Fibroblast of lung (primary cell): ENCODE results near the gene ZGLP1. TPM values are rescaled to one million over a fixed set of nuclear protein-coding genes. Genes with fewer than 3 reads are reported as not detected.
A peak's percentile ranks its signal among the peaks of the same experiment; 100 is the strongest.

ENCODE experiments used
- DNase-seq, 2 donors: peaks; one replicate each; pipeline versions ENCODE4 v3.0.0 to v3.0.0-alpha.2; 2010; ENCODE audit warnings: low read depth in 2 of 2
- H2AFZ ChIP-seq: 2 replicates; pipeline ENCODE4 v1.5.1; 2012; ENCODE audit warnings: low read length, control low read depth, inconsistent platforms
- H3K27ac ChIP-seq: 2 replicates; pipeline ENCODE4 v1.5.1; 2011; ENCODE audit warnings: low read length, control low read depth; ENCODE audit not compliant: insufficient read depth
- H3K27me3 ChIP-seq: 2 replicates; pipeline ENCODE4 v1.5.1; 2011; ENCODE audit warnings: mild to moderate bottlenecking, low read length; ENCODE audit not compliant: control insufficient read depth, insufficient read depth
- H3K36me3 ChIP-seq: 2 replicates; pipeline ENCODE4 v1.5.1; 2011; ENCODE audit warnings: low read length; ENCODE audit not compliant: control insufficient read depth, insufficient read depth
- H3K4me1 ChIP-seq: 2 replicates; pipeline ENCODE4 v1.5.1; 2011; ENCODE audit warnings: low read length; ENCODE audit not compliant: control insufficient read depth, insufficient read depth; ENCODE audit errors: extremely low read depth
- H3K4me2 ChIP-seq: 2 replicates; pipeline ENCODE4 v1.5.1; 2011; ENCODE audit warnings: low read length, control low read depth; ENCODE audit not compliant: insufficient read depth; ENCODE audit errors: extremely low read depth
- H3K4me3 ChIP-seq, 4 experiments: fragments of 200-600 bp in 1 of 4; sonication (generic) in 1 of 4; replicated peaks in 1 of 4; 2 replicates each; pipeline ENCODE4 v1.5.1; 2011 to 2016; ENCODE audit warnings: low read length in 4 of 4, low read depth in 3 of 4, mild to moderate bottlenecking in 3 of 4, control low read depth in 2 of 4, inconsistent platforms in 1 of 4, mixed read lengths in 1 of 4; ENCODE audit not compliant: insufficient read depth in 1 of 4; ENCODE audit errors: control extremely low read depth in 1 of 4
- H3K79me2 ChIP-seq: 2 replicates; pipeline ENCODE4 v1.5.1; 2012; ENCODE audit warnings: mild to moderate bottlenecking, low read length, inconsistent platforms; ENCODE audit not compliant: control insufficient read depth, insufficient read depth
- H3K9ac ChIP-seq: 2 replicates; pipeline ENCODE4 v1.5.1; 2011; ENCODE audit warnings: mild to moderate bottlenecking, low read length, control low read depth; ENCODE audit not compliant: insufficient read depth
- H3K9me3 ChIP-seq: 2 replicates; pipeline ENCODE4 v1.5.1; 2012; ENCODE audit warnings: low read depth, low read length; ENCODE audit not compliant: control insufficient read depth, insufficient read depth
- H4K20me1 ChIP-seq: 2 replicates; pipeline ENCODE4 v1.5.1; 2011; ENCODE audit warnings: low read length; ENCODE audit not compliant: control insufficient read depth, insufficient read depth; ENCODE audit errors: extremely low read depth
- CTCF ChIP-seq, 2 donors: IDR thresholded peaks in 1 of 2; conservative IDR thresholded peaks in 1 of 2; 1 replicate in 1 of 2; 2 replicates in 1 of 2; pipeline ENCODE4 v1.5.1; 2011 to 2012; ENCODE audit warnings: low read length in 2 of 2, control low read depth in 1 of 2, inconsistent platforms in 1 of 2, low read depth in 1 of 2, mild to moderate bottlenecking in 1 of 2
- EZH2 ChIP-seq: IDR thresholded peaks from 2 replicates; pipeline ENCODE4 v1.5.1; 2012; ENCODE audit warnings: low read length, control low read depth, mild to moderate bottlenecking; ENCODE audit errors: missing control alignments
- polyA plus RNA-seq, 2 donors: library from polyadenylated mRNA; depleted of rRNA in 1 of 2; stranded (reverse) in 1 of 2; unstranded in 1 of 2; fragments of >200 nt; gene quantifications; 2 replicates each; pipeline ENCODE4 v1.2.1, GENCODE V29; 2011 to 2012; ENCODE audit warnings: missing spikeins in 1 of 2
- total RNA-seq: library from RNA; depleted of rRNA; stranded (reverse); fragments of >200 nt; gene quantifications from 2 replicates; pipeline ENCODE4 v1.2.1, GENCODE V29; 2014

Gene ZGLP1
- total and polyA plus RNA-seq, 2 donors (not counting 1 experiment from before 2014, with no cell fraction given), result 0.35 to 0.66 TPM

- H3K9ac ChIP-seq, result peak overlapping the region; percentile 60
- peaks cover 6% of the 10 kb centered on the region for H3K36me3 ChIP-seq
- no peaks in the 10 kb centered on the region for H4K20me1 ChIP-seq
- H3K79me2 ChIP-seq, result peaks cover 24% of the 10 kb centered on the region
- H3K4me3 ChIP-seq, result peak overlapping the region; percentile 84 to 98 (median 88)
- H3K27ac ChIP-seq, result peak overlapping the region; percentile 26
- TF ChIP-seq EZH2 (no peak), CTCF (conservative IDR thresholded peaks at IDR 0.05 in 1 of 2, IDR thresholded peaks at IDR 0.05 in 1 of 2; ENCODE audit: low read depth in 1 of 2, low read length in 2 of 2) (no peak)
- H3K4me1 ChIP-seq, result peaks cover 13% of the 10 kb centered on the region
- H2AFZ ChIP-seq, result peak overlapping the region; percentile 95
- peak; percentile 94 to 95 for DNase-seq
- peak overlapping the region; percentile 96 for H3K4me2 ChIP-seq
- H3K27me3 ChIP-seq, result no peaks in the 10 kb centered on the region
- no peaks in the 10 kb centered on the region for H3K9me3 ChIP-seq
Measured at GRCh38 chr19:10334588-10335351, 25.2 kb upstream of the ZGLP1 start.

GRCh38 chr19:10333758-10334587 is 24.4 kb upstream of the ZGLP1 start:
- Histone ChIP-seq H3K4me1 (peaks cover 13% of the 10 kb centered on the region), H3K4me2 (peak overlapping the region; percentile 96), H3K27ac (peak overlapping the region; percentile 26), H4K20me1 (no peaks in the 10 kb centered on the region), H2AFZ (peak overlapping the region; percentile 95), H3K27me3 (no peaks in the 10 kb centered on the region), H3K36me3 (peaks cover 11% of the 10 kb centered on the region), H3K79me2 (peaks cover 26% of the 10 kb centered on the region), H3K9me3 (no peaks in the 10 kb centered on the region), H3K9ac (peak overlapping the region; percentile 60), H3K4me3 (peak overlapping the region; percentile 84 to 98 (median 88))
- no peak for DNase-seq
- TF ChIP-seq CTCF (conservative IDR thresholded peaks at IDR 0.05 in 1 of 2, IDR thresholded peaks at IDR 0.05 in 1 of 2; ENCODE audit: low read depth in 1 of 2, low read length in 2 of 2) (no peak), EZH2 (no peak)
